Peyer's patch (tissue), 4 donors: ENCODE results near the gene HOXB5.

Experiments
- POLR2A ChIP-seq, 2 donors: fragments of 450-650 bp; IDR thresholded peaks; one replicate each; pipeline ENCODE4 v1.5.1; 2017; ENCODE audit warnings: antibody characterized with exemption in 2 of 2, mild to moderate bottlenecking in 2 of 2, moderate library complexity in 2 of 2
- TF ChIP-seq, protein P1 (sequence below), 6 experiments: fragments of 450-650 bp in 4 of 6; fragments of 200-600 bp in 2 of 6; sonication (generic) in 1 of 6; IDR thresholded peaks; one replicate each; pipeline ENCODE4 v1.5.1; 2017 to 2019; ENCODE audit warnings: antibody characterized with exemption in 6 of 6, mild to moderate bottlenecking in 3 of 6, moderate library complexity in 1 of 6

GRCh38 chr17:48612456-48612853 is 18.9 kb upstream of the HOXB5 start:
- no peak for TF ChIP-seq POLR2A (IDR thresholded peaks at IDR 0.05)
- TF ChIP-seq, protein P1, sequence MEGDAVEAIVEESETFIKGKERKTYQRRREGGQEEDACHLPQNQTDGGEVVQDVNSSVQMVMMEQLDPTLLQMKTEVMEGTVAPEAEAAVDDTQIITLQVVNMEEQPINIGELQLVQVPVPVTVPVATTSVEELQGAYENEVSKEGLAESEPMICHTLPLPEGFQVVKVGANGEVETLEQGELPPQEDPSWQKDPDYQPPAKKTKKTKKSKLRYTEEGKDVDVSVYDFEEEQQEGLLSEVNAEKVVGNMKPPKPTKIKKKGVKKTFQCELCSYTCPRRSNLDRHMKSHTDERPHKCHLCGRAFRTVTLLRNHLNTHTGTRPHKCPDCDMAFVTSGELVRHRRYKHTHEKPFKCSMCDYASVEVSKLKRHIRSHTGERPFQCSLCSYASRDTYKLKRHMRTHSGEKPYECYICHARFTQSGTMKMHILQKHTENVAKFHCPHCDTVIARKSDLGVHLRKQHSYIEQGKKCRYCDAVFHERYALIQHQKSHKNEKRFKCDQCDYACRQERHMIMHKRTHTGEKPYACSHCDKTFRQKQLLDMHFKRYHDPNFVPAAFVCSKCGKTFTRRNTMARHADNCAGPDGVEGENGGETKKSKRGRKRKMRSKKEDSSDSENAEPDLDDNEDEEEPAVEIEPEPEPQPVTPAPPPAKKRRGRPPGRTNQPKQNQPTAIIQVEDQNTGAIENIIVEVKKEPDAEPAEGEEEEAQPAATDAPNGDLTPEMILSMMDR (IDR thresholded peaks at IDR 0.05) = no peak
